HCT116 (cell line): ENCODE data around the gene SYDE2. TPM values are rescaled to one million over a fixed set of nuclear protein-coding genes. Genes with fewer than 3 reads are reported as not detected.

Experiments
- ATAC-seq: fragments of 200-7000 bp; cut with Tn5 transposase; 2 replicates; pipeline ENCODE4 v1.9.1; 2020; ENCODE audit warnings: mild to moderate bottlenecking, moderate library complexity
- BruUV-seq: library from RNA; stranded (reverse); fragments of 400-500 nt; replicated peaks from 2 replicates; lab custom pipeline; 2021; lab: Mats Ljungman, UMichigan
- CTCF ChIA-PET: fragments of 300-600 bp; sonication (Branson Sonifier 250); formaldehyde crosslinking; loops from one replicate; lab custom pipeline; 2021; ENCODE audit warnings: antibody characterized with exemption; lab: Charles Lee
- POLR2A ChIA-PET: fragments of 300-600, 350-600 bp; sonication (Branson Sonifier 250); formaldehyde crosslinking; loops from one replicate; lab custom pipeline; 2021; ENCODE audit warnings: antibody characterized with exemption; lab: Charles Lee
- RAD21 ChIA-PET, 2 experiments: fragments of 300-600 bp; sonication (Branson Sonifier 250); formaldehyde crosslinking; loops; one replicate each; lab custom pipeline; 2023; ENCODE audit warnings: low total read pairs in 2 of 2; ENCODE audit not compliant: uncharacterized antibody in 2 of 2, unreplicated experiment in 2 of 2, low non-redundant PET in 1 of 2; lab: Charles Lee
- DNase-seq: peaks from one replicate; pipeline ENCODE4 v3.0.0-alpha.2; 2010; ENCODE audit warnings: low read depth, low spot score
- H2AFZ ChIP-seq: fragments of 200-600 bp; shearing (Covaris generic), sonication (generic); 2 replicates; pipeline ENCODE4 v1.6.1; 2017; ENCODE audit warnings: low read depth, mixed run types, mixed read lengths, antibody characterized with exemption, low read length; ENCODE audit not compliant: poor library complexity, severe bottlenecking
- H3K27ac ChIP-seq: 2 replicates; pipeline ENCODE4 v1.5.1; 2012; ENCODE audit warnings: low read depth, low read length
- H3K27me3 ChIP-seq: fragments of 200-600 bp; sonication (generic); 2 replicates; pipeline ENCODE4 v1.6.1; 2016; ENCODE audit warnings: mixed run types, low read length, mixed read lengths; ENCODE audit not compliant: insufficient read depth
- H3K36me3 ChIP-seq, 2 experiments: fragments of 200-500 bp in 1 of 2; fragments of 200-600 bp in 1 of 2; sonication (Bioruptor generic) in 1 of 2; sonication (generic) in 1 of 2; 2 replicates each; pipeline versions ENCODE4 v1.5.1 to v1.6.1; 2014 to 2016; ENCODE audit warnings: low read length in 2 of 2, inconsistent platforms in 1 of 2, mixed read lengths in 1 of 2, mixed run types in 1 of 2; ENCODE audit not compliant: insufficient read depth in 2 of 2, control insufficient read depth in 1 of 2
- H3K4me1 ChIP-seq, 2 experiments: fragments of 200-600 bp in 1 of 2; sonication (generic) in 1 of 2; 2 replicates each; pipeline versions ENCODE4 v1.5.1 to v1.6.1; 2012 to 2017; ENCODE audit warnings: low read length in 2 of 2, inconsistent platforms in 1 of 2, mild to moderate bottlenecking in 1 of 2, mixed read lengths in 1 of 2, mixed run types in 1 of 2, moderate library complexity in 1 of 2; ENCODE audit not compliant: insufficient read depth in 2 of 2, control insufficient read depth in 1 of 2
- H3K4me2 ChIP-seq: fragments of 200-600 bp; sonication (generic); 2 replicates; pipeline ENCODE4 v1.6.1; 2017; ENCODE audit warnings: mixed run types, low read length, mixed read lengths
- H3K4me3 ChIP-seq, 2 experiments: fragments of 200-600 bp in 1 of 2; sonication (generic) in 1 of 2; replicated peaks in 1 of 2; 2 replicates each; pipeline ENCODE4 v1.5.1; 2011 to 2016; ENCODE audit warnings: low read length in 2 of 2, control low read depth in 1 of 2, low read depth in 1 of 2, mild to moderate bottlenecking in 1 of 2, mixed read lengths in 1 of 2, mixed run types in 1 of 2
- H3K79me2 ChIP-seq: fragments of 200-600 bp; sonication (generic); 2 replicates; pipeline ENCODE4 v1.6.1; 2017; ENCODE audit warnings: mild to moderate bottlenecking, mixed run types, low read length, moderate library complexity, mixed read lengths; ENCODE audit not compliant: insufficient read depth
- H3K9ac ChIP-seq: fragments of 200-600 bp; sonication (generic); 2 replicates; pipeline ENCODE4 v1.6.1; 2016; ENCODE audit warnings: low read length, mixed read lengths
- H3K9me2 ChIP-seq: fragments of 200-600 bp; sonication (generic), shearing (Covaris generic); 2 replicates; pipeline ENCODE4 v1.6.1; 2017; ENCODE audit warnings: mixed run types, mild to moderate bottlenecking, moderate library complexity; ENCODE audit not compliant: insufficient read depth
- H3K9me3 ChIP-seq, 2 experiments: fragments of 200-500 bp in 1 of 2; fragments of 200-600 bp in 1 of 2; sonication (Bioruptor generic) in 1 of 2; sonication (generic) in 1 of 2; 2 replicates each; pipeline ENCODE4 v1.6.1; 2014 to 2017; ENCODE audit warnings: low read length in 2 of 2, mixed read lengths in 2 of 2, inconsistent platforms in 1 of 2, low read depth in 1 of 2, mild to moderate bottlenecking in 1 of 2, mixed run types in 1 of 2, moderate library complexity in 1 of 2; ENCODE audit not compliant: control insufficient read depth in 1 of 2, insufficient read depth in 1 of 2
- H4K20me1 ChIP-seq: fragments of 200-600 bp; sonication (generic), shearing (Covaris generic); 2 replicates; pipeline ENCODE4 v1.6.1; 2017; ENCODE audit warnings: mixed run types, mild to moderate bottlenecking, moderate library complexity; ENCODE audit not compliant: insufficient read depth
- CEBPB ChIP-seq: IDR thresholded peaks from 2 replicates; pipeline ENCODE4 v1.6.1; 2012; ENCODE audit warnings: low read depth
- ELF1 ChIP-seq: IDR thresholded peaks from 2 replicates; pipeline ENCODE4 v1.6.1; 2012; ENCODE audit warnings: low read depth, borderline replicate concordance
- EZH2 ChIP-seq: fragments of 200-600 bp; sonication (generic); IDR thresholded peaks from 2 replicates; pipeline ENCODE4 v1.6.1; 2017; ENCODE audit warnings: antibody characterized with exemption, mixed run types
- JUND ChIP-seq: IDR thresholded peaks from 2 replicates; pipeline ENCODE4 v1.6.1; 2012
- MAX ChIP-seq: IDR thresholded peaks from 2 replicates; pipeline ENCODE4 v1.6.1; 2012
- POLR2AphosphoS5 ChIP-seq: IDR thresholded peaks from 2 replicates; pipeline ENCODE4 v1.6.1; 2011; ENCODE audit warnings: mild to moderate bottlenecking, low read depth, low read length, moderate library complexity
- RAD21 ChIP-seq: IDR thresholded peaks from 2 replicates; pipeline ENCODE4 v1.6.1; 2012; ENCODE audit warnings: low read depth, mild to moderate bottlenecking
- SIN3A ChIP-seq: IDR thresholded peaks from 2 replicates; pipeline ENCODE4 v1.6.1; 2012; ENCODE audit warnings: low read depth
- SRF ChIP-seq: IDR thresholded peaks from 2 replicates; pipeline ENCODE4 v1.6.1; 2012; ENCODE audit warnings: low read depth
- TCF7L2 ChIP-seq: IDR thresholded peaks from 2 replicates; pipeline ENCODE4 v1.7.0; 2011; ENCODE audit warnings: borderline replicate concordance, inconsistent platforms; ENCODE audit not compliant: insufficient read depth, insufficient read length; ENCODE audit errors: extremely low read depth
- YY1 ChIP-seq: IDR thresholded peaks from 2 replicates; pipeline ENCODE4 v1.6.1; 2011; ENCODE audit warnings: low read length, low read depth, moderate library complexity, mild to moderate bottlenecking; ENCODE audit not compliant: insufficient replicate concordance; ENCODE audit errors: extremely low read depth
- ZFX ChIP-seq: fragments of 450-650 bp; IDR thresholded peaks from 2 replicates; pipeline ENCODE4 v1.6.1; 2017
- ZNF274 ChIP-seq: fragments of 200-500 bp; sonication (Bioruptor generic); IDR thresholded peaks from 2 replicates; pipeline ENCODE4 v1.6.1; 2014; ENCODE audit warnings: mild to moderate bottlenecking, low read depth, low read length, inconsistent platforms
- intact Hi-C: fragments of 100-400 bp; cut with micrococcal nuclease; formaldehyde crosslinking; loops from 2 replicates; pipeline ENCODE4 v1.10.0; 2022
- total RNA-seq: library from RNA; stranded (reverse); gene quantifications from one replicate; pipeline ENCODE4 v1.2.1, GENCODE V29; 2021; ENCODE audit not compliant: unreplicated experiment
- TF ChIP-seq, protein P1 (sequence below): IDR thresholded peaks from 2 replicates; pipeline ENCODE4 v1.6.1; 2012
- TF ChIP-seq, protein P2 (sequence below): IDR thresholded peaks from 2 replicates; pipeline ENCODE4 v1.6.1; 2012; ENCODE audit warnings: low read depth

Gene SYDE2
- total RNA-seq, 1 experiment from 2014 or later, result 5.3 TPM

- no peak overlapping the region for H3K9ac ChIP-seq
- no peaks in the 10 kb centered on the region for H4K20me1 ChIP-seq
- DNase-seq, result no peak
- no peaks in the 10 kb centered on the region for H3K27me3 ChIP-seq
- TF ChIP-seq TCF7L2, result no peak
- TF ChIP-seq POLR2AphosphoS5, result no peak
- TF ChIP-seq, protein P1, sequence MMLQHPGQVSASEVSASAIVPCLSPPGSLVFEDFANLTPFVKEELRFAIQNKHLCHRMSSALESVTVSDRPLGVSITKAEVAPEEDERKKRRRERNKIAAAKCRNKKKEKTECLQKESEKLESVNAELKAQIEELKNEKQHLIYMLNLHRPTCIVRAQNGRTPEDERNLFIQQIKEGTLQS, result no peak
- 0 out of 2 replicates have a peak, but pooled peaks have one; percentile 35 for TF ChIP-seq CEBPB
- no peaks in the 10 kb centered on the region for H3K4me1 ChIP-seq
- H3K9me3 ChIP-seq, result no peaks in the 10 kb centered on the region
- no TSS peak for BruUV-seq
- no peak overlapping the region for H3K4me3 ChIP-seq
- no peak overlapping the region for H3K4me2 ChIP-seq
- no peaks in the 10 kb centered on the region for H3K36me3 ChIP-seq
- intact Hi-C loops, result no loop called here
- RAD21 ChIA-PET, result no interaction called here
- CTCF ChIA-PET, result interaction anchor here (0.9 kb wide), 1 partner anchor 12 kb away, joined by 3 read pairs; no protein-coding TSS in a partner anchor
- POLR2A ChIA-PET, result no interaction called here
- H3K27ac ChIP-seq, result no peak overlapping the region
- no peak overlapping the region for H2AFZ ChIP-seq
- no peaks in the 10 kb centered on the region for H3K79me2 ChIP-seq
- no peak for ATAC-seq
- no peaks in the 10 kb centered on the region for H3K9me2 ChIP-seq
These were observed 66.0 kb downstream of the SYDE2 start for GRCh38 chr1:85134583-85135391.

GRCh38 chr1:85133565-85134159 lies 67.2 kb downstream of the SYDE2 start:
- Histone ChIP-seq H3K27ac (no peak overlapping the region), H3K9ac (no peak overlapping the region)
- TF ChIP-seq YY1 (no peak), SIN3A (no peak), CEBPB (no peak), ZNF274 (no peak), MAX (no peak), POLR2AphosphoS5 (no peak), ZFX (no peak), ELF1 (no peak), JUND (no peak), EZH2 (no peak), SRF (no peak), RAD21 (no peak)
- TF ChIP-seq, protein P2, sequence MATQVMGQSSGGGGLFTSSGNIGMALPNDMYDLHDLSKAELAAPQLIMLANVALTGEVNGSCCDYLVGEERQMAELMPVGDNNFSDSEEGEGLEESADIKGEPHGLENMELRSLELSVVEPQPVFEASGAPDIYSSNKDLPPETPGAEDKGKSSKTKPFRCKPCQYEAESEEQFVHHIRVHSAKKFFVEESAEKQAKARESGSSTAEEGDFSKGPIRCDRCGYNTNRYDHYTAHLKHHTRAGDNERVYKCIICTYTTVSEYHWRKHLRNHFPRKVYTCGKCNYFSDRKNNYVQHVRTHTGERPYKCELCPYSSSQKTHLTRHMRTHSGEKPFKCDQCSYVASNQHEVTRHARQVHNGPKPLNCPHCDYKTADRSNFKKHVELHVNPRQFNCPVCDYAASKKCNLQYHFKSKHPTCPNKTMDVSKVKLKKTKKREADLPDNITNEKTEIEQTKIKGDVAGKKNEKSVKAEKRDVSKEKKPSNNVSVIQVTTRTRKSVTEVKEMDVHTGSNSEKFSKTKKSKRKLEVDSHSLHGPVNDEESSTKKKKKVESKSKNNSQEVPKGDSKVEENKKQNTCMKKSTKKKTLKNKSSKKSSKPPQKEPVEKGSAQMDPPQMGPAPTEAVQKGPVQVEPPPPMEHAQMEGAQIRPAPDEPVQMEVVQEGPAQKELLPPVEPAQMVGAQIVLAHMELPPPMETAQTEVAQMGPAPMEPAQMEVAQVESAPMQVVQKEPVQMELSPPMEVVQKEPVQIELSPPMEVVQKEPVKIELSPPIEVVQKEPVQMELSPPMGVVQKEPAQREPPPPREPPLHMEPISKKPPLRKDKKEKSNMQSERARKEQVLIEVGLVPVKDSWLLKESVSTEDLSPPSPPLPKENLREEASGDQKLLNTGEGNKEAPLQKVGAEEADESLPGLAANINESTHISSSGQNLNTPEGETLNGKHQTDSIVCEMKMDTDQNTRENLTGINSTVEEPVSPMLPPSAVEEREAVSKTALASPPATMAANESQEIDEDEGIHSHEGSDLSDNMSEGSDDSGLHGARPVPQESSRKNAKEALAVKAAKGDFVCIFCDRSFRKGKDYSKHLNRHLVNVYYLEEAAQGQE, result no peak
- TF ChIP-seq, all 23 proteins: peak for 0
- Histone ChIP-seq H3K9me3 (no peaks in the 10 kb centered on the region), H3K79me2 (no peaks in the 10 kb centered on the region), H3K4me1 (no peaks in the 10 kb centered on the region), H3K27me3 (no peaks in the 10 kb centered on the region), H4K20me1 (no peaks in the 10 kb centered on the region), H3K4me3 (no peak overlapping the region), H3K36me3 (no peaks in the 10 kb centered on the region), H3K4me2 (no peak overlapping the region), H3K9me2 (no peaks in the 10 kb centered on the region), H2AFZ (no peak overlapping the region)
- ATAC-seq, result no peak
- RAD21 ChIA-PET, result no interaction called here
- CTCF ChIA-PET, result no interaction called here
- intact Hi-C loops, result no loop called here
- POLR2A ChIA-PET, result no interaction called here
- no TSS peak for BruUV-seq
- DNase-seq, result no peak
